Erythroblast (primary cell): ENCODE results near the gene ZNF429.

Experiments used
- GATA1 ChIP-seq: IDR thresholded peaks from 2 replicates; pipeline ENCODE4 v1.6.1; 2011; ENCODE audit warnings: low read depth, mild to moderate bottlenecking, control low read depth, low read length, moderate library complexity
- POLR2A ChIP-seq: IDR thresholded peaks from 2 replicates; pipeline ENCODE4 v1.6.1; 2011; ENCODE audit warnings: mild to moderate bottlenecking, low read length

- TF ChIP-seq POLR2A (no peak), GATA1 (no peak)
These were observed 79.1 kb downstream of the ZNF429 start for GRCh38 chr19:21584537-21584936.
